NCI-H1436 treated with DMSO at 0.1 percent for 48 hours (cell line): ENCODE results near the gene GSTM2.

Experiments
- DNase-seq: peaks from one replicate; lab custom pipeline; 2025; lab: John Stamatoyannopoulos, UW

The GSTM2 gene

DNA sequence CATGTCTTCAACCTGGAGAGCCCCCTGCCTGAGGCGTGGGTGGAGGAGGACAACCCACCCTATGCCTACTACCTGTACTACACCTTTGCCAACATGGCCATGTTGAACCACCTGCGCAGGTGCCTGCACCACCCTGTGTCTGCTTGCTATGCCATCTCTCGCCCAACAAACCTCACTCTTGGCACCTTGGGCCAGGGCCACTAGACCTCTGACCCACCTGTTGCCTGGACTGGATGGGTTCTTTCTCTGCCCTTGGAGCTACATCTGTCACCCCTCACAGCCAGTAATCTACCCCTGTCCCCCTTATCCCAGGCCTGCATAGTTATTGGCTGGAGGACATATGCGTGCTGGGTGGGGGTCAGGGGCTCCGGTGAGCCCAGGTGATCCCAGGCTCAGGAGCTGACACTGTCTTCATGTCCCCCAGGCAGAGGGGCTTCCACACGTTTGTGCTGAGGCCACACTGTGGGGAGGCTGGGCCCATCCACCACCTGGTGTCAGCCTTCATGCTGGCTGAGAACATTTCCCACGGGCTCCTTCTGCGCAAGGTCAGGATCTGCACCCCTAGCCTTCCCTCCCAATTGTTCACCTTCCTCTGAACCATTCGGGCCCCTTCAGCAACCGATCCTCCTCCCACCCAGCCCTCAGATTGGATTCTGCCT, 38.4 kb upstream of the GSTM2 start:
- DNase-seq: no peak

GRCh38 chr1:109630081-109630897, 37.6 kb upstream of the GSTM2 start:
- no peak for DNase-seq

GRCh38 chr1:109630898-109631512, 36.9 kb upstream of the GSTM2 start:
- no peak for DNase-seq

- DNase-seq: no peak
Observed at GRCh38 chr1:109631513-109632505, 36.0 kb upstream of the GSTM2 start.

DNA sequence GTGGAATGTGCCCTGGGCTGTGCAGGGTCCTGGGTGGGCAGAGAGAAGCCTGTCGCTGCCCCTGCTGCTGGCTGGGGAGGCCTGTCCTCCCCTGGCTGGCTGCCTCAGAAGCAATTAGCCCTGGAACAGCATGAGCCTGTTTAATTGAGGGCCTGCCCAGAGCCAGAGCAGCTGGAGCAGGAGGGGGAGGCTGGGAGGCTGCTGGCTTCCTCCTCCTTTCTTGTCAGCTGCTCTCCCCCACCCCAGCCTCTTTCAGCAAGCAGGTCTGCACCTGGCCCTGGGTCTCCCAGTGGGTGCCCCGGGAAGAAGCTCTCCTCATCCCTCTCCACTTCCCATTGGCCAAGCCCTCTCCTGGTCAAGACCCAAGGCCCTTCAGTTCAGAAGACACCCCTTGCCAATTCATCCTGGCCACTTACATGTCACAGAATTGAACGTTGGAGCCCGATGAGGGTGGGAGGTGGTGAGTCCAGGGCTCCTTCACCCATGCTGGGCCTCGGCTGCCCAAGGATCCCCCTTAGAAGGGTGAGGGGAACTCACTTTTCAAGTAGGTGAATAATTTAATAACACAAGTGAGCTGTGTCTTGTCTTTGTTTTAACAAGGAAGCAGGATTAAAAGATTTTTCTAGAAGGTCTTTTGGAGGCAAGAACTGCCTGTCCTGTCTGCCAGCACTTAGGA, 35.0 kb upstream of the GSTM2 start:
- peak; percentile 54 for DNase-seq

GRCh38 chr1:109634292-109634691, 33.6 kb upstream of the GSTM2 start:
- DNase-seq: no peak

DNA sequence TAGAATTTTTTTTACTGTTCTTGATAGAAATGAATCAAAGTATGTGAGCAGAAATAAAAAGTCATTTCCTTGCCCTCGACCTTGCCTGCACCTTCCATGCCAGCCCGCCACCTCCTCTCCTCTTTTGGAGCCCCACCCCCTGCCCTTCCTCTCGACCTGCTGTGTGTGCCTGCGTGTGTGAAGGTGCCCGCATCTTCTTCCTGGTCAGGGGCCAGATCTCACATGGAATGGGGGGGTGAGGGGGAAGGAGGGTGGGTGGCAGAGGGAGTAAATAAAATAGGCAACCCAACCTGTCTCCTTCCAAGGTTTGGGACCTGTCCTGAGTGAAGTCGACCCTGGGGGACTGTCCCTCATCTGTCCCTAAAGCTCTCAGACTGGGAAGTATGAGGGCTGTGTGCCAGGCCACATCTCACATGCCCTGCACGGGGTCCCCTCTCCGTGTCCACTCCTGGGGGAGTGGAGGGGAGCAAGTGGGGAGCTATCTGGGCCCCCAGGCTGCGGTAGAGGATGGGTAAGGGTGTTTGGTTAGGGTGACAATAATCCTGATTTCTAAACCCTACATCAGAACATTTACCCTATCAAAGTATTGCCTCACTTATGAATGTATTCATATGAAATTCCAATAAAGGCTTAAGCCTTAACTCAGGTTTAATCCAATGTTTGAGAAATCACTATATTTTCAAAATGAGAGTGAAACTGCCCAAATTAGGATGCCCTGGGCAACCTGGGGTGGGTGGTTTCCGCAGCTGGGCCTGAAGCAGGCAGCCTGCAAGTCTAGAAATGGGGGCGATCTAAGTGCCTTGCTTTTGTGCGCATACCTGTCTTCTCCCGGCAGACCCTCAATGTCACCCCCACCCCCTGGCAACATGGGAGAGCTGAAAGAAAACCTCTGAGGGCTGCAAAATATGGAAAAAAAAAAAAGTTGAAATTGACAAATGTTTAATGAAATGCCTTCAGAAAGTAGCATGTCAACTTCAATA, 32.8 kb upstream of the GSTM2 start:
- DNase-seq: no peak

DNA sequence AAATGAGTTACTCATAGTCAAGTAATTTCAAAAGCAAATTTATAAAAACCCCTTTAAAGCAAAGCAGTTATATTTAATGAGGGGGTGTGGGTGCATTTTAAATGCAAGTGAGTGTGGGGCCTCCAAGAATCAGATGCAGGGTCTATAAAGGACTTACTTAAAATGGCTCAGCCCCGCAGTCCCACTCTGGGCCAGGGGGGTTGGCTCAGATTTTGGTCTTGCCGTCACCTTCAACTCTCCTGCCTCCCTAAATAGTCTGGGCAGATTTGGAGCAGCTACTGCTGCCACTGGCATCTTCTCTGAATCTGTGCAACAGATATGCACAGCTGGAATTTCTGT, 32.0 kb upstream of the GSTM2 start:
- DNase-seq: no peak

- DNase-seq: no peak
Observed at GRCh38 chr1:109636201-109636952, 31.5 kb upstream of the GSTM2 start.

- no peak for DNase-seq
Observed at GRCh38 chr1:109637446-109637845, 30.4 kb upstream of the GSTM2 start.

- no peak for DNase-seq
Observed at GRCh38 chr1:109639063-109639840, 28.6 kb upstream of the GSTM2 start.

GRCh38 chr1:109639841-109640184, 28.0 kb upstream of the GSTM2 start:
- DNase-seq: no peak

- DNase-seq: no peak
Observed at GRCh38 chr1:109640285-109640865, 27.5 kb upstream of the GSTM2 start.

DNA sequence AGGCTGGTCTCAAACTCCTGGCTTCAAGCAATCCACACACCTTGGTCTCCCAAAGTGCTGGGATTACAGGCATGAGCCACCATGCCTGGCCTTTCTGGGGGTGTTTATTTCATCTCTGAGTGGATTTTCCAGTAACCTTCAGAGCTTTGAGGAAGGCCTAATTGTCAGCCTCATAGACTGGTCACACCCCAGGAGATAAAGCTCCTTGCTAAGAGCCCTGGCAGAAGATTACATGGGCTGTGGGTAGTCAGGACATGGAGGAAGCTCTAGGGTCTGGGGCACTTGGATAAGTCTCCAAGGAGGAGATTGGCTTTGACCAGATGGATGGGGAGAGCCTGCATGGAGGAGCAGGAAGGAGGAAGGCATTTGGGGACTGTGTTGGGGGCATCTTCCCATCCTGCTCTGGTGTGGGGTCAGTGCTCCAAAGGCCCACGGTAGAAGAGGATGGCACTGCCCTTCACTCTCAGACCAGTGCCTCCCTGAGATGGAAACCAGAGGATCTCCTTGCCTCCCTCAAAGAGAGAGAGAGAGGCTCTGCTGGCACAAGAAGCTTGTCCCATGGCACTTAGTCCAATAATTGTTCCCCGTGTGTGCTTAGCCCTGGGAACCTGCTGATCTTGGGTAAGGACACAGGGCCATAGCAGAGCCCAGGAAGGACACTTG, 26.6 kb upstream of the GSTM2 start:
- no peak for DNase-seq

DNA sequence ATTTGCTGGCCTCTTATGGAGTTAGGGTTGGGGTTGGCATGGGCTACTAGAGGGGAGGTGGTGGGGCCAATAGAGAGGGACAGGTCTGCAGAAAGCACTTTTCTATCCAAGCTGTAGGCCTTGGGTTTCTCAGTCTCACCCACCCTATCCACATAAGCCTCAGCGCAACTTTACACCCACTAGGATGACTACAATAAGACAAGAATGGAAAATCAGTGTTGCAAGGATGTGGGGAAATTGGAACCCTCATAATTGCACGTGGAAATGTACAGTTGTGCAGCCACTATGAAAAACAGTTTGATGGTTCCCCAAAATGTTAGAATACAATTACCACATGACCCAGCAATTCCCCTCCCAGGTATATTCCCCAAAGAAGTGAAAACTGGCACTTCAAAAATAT, 26.0 kb upstream of the GSTM2 start:
- DNase-seq: no peak

- no peak for DNase-seq
Observed at GRCh38 chr1:109642626-109643025, 25.2 kb upstream of the GSTM2 start.

- no peak for DNase-seq
Observed at GRCh38 chr1:109643385-109644230, 24.2 kb upstream of the GSTM2 start.
